A549 (cell line): ENCODE data around the gene GATAD2A. TPM values are rescaled to one million over a fixed set of nuclear protein-coding genes. Genes with fewer than 3 reads are reported as not detected.

Source experiments
- ATAC-seq, 2 experiments: fragments of 200-7000 bp in 1 of 2; fragments of >200 bp in 1 of 2; cut with Nextera tagmentation in 1 of 2; cut with Tn5 transposase in 1 of 2; 3 replicates each; pipeline versions ENCODE4 v1.8.0 to v1.9.1; 2018 to 2020; ENCODE audit warnings: mild to moderate bottlenecking in 1 of 2, moderate library complexity in 1 of 2
- CTCF ChIA-PET: fragments of 300-600 bp; sonication (Branson Sonifier 250); formaldehyde crosslinking; extraction: SDS; loops from one replicate; lab custom pipeline; 2021; ENCODE audit warnings: antibody characterized with exemption, inconsistent platforms; lab: Yijun Ruan, JAX
- POLR2A ChIA-PET: fragments of 350-600 bp; formaldehyde crosslinking; extraction: SDS; loops from one replicate; lab custom pipeline; 2021; ENCODE audit warnings: antibody characterized with exemption, inconsistent platforms; lab: Yijun Ruan, JAX
- DNase-seq, 2 experiments: peaks; one replicate each; pipeline versions ENCODE4 v3.0.0 to v3.0.0-alpha.2; 2011 to 2016; ENCODE audit warnings: low read depth in 1 of 2, low spot score in 1 of 2
- FAIRE-seq: peaks from 2 replicates; lab custom pipeline; 2011; peaks lifted over from hg19 to GRCh38; lab: Jason Lieb, UNC
- H3K27ac ChIP-seq, 2 experiments: fragments of >200 bp; sonication (Bioruptor Twin); formaldehyde crosslinking; 3 replicates each; pipeline ENCODE4 v1.5.1; 2016 to 2017
- H3K4me1 ChIP-seq: fragments of >200 bp; sonication (Bioruptor Twin); formaldehyde crosslinking; 3 replicates; pipeline ENCODE4 v1.6.1; 2016
- H3K4me2 ChIP-seq: fragments of >200 bp; sonication (Bioruptor Twin); formaldehyde crosslinking; 3 replicates; pipeline ENCODE4 v1.6.1; 2016
- H3K4me3 ChIP-seq: fragments of >200 bp; sonication (Bioruptor Twin); formaldehyde crosslinking; 3 replicates; pipeline ENCODE4 v1.5.1; 2016
- H3K9me3 ChIP-seq: fragments of >200 bp; sonication (Bioruptor Twin); formaldehyde crosslinking; 3 replicates; pipeline ENCODE4 v1.6.1; 2016
- CBX2 ChIP-seq: fragments of 200-600 bp; sonication (generic); IDR thresholded peaks from 2 replicates; pipeline ENCODE4 v1.6.1; 2016; ENCODE audit warnings: low read depth, mild to moderate bottlenecking, borderline replicate concordance
- CEBPB ChIP-seq, 2 experiments: fragments of >200 bp in 1 of 2; sonication (Bioruptor Twin) in 1 of 2; formaldehyde crosslinking in 1 of 2; IDR thresholded peaks; 2 replicates each; pipeline ENCODE4 v1.6.1; 2012 to 2016
- CHD2 ChIP-seq: fragments of 150-350 bp; IDR thresholded peaks from 2 replicates; pipeline ENCODE4 v1.6.1; 2014; ENCODE audit warnings: low read length; ENCODE audit not compliant: partially characterized antibody
- EP300 ChIP-seq, 2 experiments: fragments of >200 bp; sonication (Bioruptor Twin); formaldehyde crosslinking; IDR thresholded peaks; 2 replicates in 1 of 2; 3 replicates in 1 of 2; pipeline ENCODE4 v1.6.1; 2016 to 2017
- FOSB ChIP-seq: fragments of 250-450 bp; sonication (Bioruptor Pico); IDR thresholded peaks from 2 replicates; pipeline ENCODE4 v1.5.0; 2020; ENCODE audit warnings: mild to moderate bottlenecking, moderate library complexity
- FOSL2 ChIP-seq, 2 experiments: fragments of 450-650 bp in 1 of 2; fragments of >200 bp in 1 of 2; sonication (Bioruptor Twin) in 1 of 2; formaldehyde crosslinking; IDR thresholded peaks; 2 replicates each; pipeline versions ENCODE4 v1.5.0 to v1.6.1; 2016 to 2020; ENCODE audit warnings: mild to moderate bottlenecking in 1 of 2, moderate library complexity in 1 of 2
- MAZ ChIP-seq: fragments of 150-350 bp; IDR thresholded peaks from 2 replicates; pipeline ENCODE4 v1.6.1; 2014; ENCODE audit warnings: antibody characterized with exemption, low read depth, low read length, borderline replicate concordance
- NPAS2 ChIP-seq: fragments of 250-450 bp; sonication (Bioruptor Pico); IDR thresholded peaks from 2 replicates; pipeline ENCODE4 v1.8.0; 2022; ENCODE audit warnings: mild to moderate bottlenecking, moderate library complexity, borderline replicate concordance
- RAD21 ChIP-seq, 2 experiments: fragments of >200 bp in 1 of 2; sonication (Bioruptor Twin) in 1 of 2; formaldehyde crosslinking in 1 of 2; IDR thresholded peaks in 1 of 2; conservative IDR thresholded peaks in 1 of 2; 2 replicates in 1 of 2; 3 replicates in 1 of 2; pipeline ENCODE4 v1.6.1; 2012 to 2018; ENCODE audit warnings: inconsistent platforms in 1 of 2
- RFX5 ChIP-seq: fragments of 450-650 bp; IDR thresholded peaks from 2 replicates; pipeline ENCODE4 v1.7.1; 2014; ENCODE audit warnings: antibody characterized with exemption, mild to moderate bottlenecking, moderate library complexity
- TP53 ChIP-seq: fragments of 250-450 bp; sonication (Bioruptor Pico); IDR thresholded peaks from 2 replicates; pipeline ENCODE4 v1.5.0; 2021; ENCODE audit warnings: mild to moderate bottlenecking, moderate library complexity
- ZC3H11A ChIP-seq: fragments of 450-650 bp; IDR thresholded peaks from 2 replicates; pipeline ENCODE4 v1.6.1; 2014; ENCODE audit warnings: antibody characterized with exemption, mild to moderate bottlenecking
- ZSCAN20 ChIP-seq: fragments of 250-450 bp; sonication (Bioruptor Pico); IDR thresholded peaks from 2 replicates; pipeline ENCODE4 v1.8.0; 2022; ENCODE audit warnings: mild to moderate bottlenecking, moderate library complexity
- WGBS: methylation state at CpG from one replicate; pipeline ENCODE4 v1.1.6; 2017; ENCODE audit errors: missing lambda C conversion rate; 5-methylcytosine and 5-hydroxymethylcytosine counted together
- polyA plus RNA-seq, 4 experiments: library from polyadenylated mRNA; depleted of rRNA in 3 of 4; stranded (reverse); fragments of >200 nt; fragmentation: RNase III in 1 of 4; extraction: RNeasy Plus Mini Kit Qiagen cat#74134 plus additional on column Dnase treatment in 1 of 4; gene quantifications; 2 replicates in 3 of 4; 3 replicates in 1 of 4; pipeline ENCODE4 v1.2.3, GENCODE V29; 2011 to 2017
- TF ChIP-seq, protein P1 (sequence below): fragments of >200 bp; sonication (Bioruptor Twin); formaldehyde crosslinking; IDR thresholded peaks from 3 replicates; pipeline ENCODE4 v1.5.1; 2016
- TF ChIP-seq, protein P2 (sequence below): fragments of 450-650 bp; IDR thresholded peaks from 2 replicates; pipeline ENCODE4 v1.6.1; 2014; ENCODE audit warnings: antibody characterized with exemption

GATAD2A gene
- polyA plus RNA-seq, 2 of the 4 experiments (the other 2 are of a cell fraction), result 25.2 to 28.9 TPM

DNA sequence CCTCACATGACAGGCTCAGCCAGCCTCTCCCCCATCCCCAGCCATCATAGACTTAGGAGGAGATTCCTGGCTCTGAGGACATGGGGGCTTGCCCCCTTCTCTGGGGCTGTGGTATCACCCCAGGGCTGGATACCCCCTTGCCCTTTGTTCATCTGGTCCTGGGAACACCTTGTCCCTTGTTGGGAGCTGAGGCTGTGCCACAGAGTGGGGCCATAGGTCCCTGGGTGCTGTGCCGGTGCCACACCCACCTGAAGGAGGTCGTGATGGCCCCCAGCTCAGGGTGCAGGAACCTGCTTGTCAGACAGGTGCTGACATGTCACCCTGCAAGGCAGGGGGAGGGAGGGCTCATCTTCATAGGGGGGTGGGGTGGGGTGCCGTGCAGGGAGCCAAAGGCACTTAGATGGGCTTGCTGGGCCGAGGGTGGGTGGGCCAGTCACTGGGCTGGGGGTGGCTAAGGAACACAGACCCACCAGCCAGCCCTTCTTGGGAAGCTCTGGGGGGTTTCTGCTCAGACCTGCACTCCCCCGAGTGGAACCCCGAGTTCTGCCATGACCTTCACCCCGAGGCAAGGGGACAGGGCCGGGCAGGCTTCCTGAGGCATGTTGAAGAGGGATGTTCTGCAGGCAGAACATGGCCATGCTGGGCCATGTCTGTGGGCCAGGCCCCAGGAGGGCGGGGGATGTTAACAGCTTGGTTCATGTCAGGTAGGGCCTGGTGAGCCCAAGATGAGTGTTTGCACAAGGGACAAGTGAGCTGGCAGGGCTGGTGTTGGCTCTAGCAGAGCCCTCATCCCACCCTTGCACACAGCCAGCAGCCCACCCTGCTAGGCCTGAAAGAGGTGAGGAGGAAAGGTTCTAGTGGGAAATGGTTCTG, 81.8 kb downstream of the GATAD2A start:
- no CpG with 5 or more reads among the region's 9 CpGs for WGBS
- DNase-seq, result no peak
- no peak overlapping the region for H3K27ac ChIP-seq
- ChIA-PET POLR2A (no interaction called here), CTCF (interaction anchor here (0.9 to 1.5 kb wide), 3 partner anchors 9 to 121 kb away, joined by 3 to 6 read pairs (median 4); no protein-coding TSS in a partner anchor)
- ATAC-seq, result no peak
- TF ChIP-seq ZSCAN20 (CRISPR knock-in tag) (no peak), RAD21 (conservative IDR thresholded peaks at IDR 0.05 in 1 of 2, IDR thresholded peaks at IDR 0.05 in 1 of 2) (no peak), CHD2 (no peak), NPAS2 (CRISPR knock-in tag) (no peak)
- no peak overlapping the region for H3K4me2 ChIP-seq
- no peak for FAIRE-seq
- peaks cover 20% of the 10 kb centered on the region; the same call in 2 of the 3 replicates for H3K4me1 ChIP-seq
- no peaks in the 10 kb centered on the region for H3K9me3 ChIP-seq
- H3K4me3 ChIP-seq, result no peak overlapping the region

DNA sequence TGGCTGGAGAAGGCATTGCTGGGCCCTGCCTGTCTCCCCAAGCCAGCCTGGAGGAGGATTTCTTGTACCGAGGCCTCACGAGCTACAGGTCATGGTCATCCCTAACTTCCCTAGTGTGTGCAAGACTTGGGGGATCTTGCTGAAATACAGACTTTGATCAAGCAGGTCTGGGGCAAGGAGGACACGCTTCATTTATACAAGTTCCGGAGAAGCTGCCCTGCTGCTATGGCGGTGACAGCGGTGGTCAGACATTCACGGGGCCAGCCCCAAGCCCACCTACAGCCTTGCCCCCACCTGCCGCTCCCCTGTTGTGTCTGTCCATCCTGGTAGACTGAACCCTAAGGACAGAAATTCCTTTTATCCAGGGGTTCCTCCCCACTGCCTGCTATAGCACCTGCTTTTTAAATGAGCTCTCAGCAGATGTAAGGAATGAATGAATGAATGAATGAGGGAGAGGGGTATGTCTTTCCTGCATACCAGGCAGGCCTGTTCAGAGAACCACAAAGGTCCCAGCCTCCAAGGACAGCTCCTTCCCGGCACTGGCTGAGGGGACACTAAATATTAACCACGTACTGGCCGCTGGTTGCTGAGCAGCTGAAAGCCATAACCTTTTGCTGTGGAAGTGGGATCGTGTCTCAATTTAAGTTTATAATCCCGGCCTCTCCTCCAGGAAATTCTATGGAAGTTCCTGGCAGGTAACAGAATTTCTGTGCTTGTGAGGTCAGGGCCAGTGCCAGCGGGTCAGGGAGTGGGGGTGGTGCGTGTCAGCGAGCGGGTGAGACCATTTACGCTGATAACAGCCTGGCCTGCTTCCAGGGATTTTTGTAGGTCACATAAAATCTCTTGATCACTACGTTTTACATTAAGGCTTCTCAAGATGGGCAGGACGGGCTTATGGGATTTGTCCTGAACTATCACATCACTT, 82.7 kb downstream of the GATAD2A start:
- ChIA-PET CTCF (interaction anchor here (0.7 to 3.2 kb wide), 5 partner anchors 12 to 126 kb away, joined by 3 to 18 read pairs (median 6); no protein-coding TSS in a partner anchor), POLR2A (no interaction called here)
- FAIRE-seq, result no peak
- no peak for DNase-seq
- Histone ChIP-seq H3K27ac (peak overlapping the region in 1 of 2 experiments; percentile 72; a peak in 1 of 6 replicates), H3K4me2 (no peak overlapping the region), H3K4me1 (peaks cover 20% of the 10 kb centered on the region; the same call in 2 of the 3 replicates), H3K9me3 (no peaks in the 10 kb centered on the region), H3K4me3 (no peak overlapping the region)
- 50% methylated on average over 13 of the region's 20 CpGs for WGBS
- no peak for TF ChIP-seq TP53 (CRISPR knock-in tag)
- no peak for TF ChIP-seq EP300 (IDR thresholded peaks at IDR 0.05)
- no peak for TF ChIP-seq RAD21 (conservative IDR thresholded peaks at IDR 0.05 in 1 of 2, IDR thresholded peaks at IDR 0.05 in 1 of 2)
- TF ChIP-seq MAZ, result no peak
- TF ChIP-seq ZC3H11A, result no peak
- TF ChIP-seq FOSB (CRISPR knock-in tag), result no peak
- TF ChIP-seq, protein P1, sequence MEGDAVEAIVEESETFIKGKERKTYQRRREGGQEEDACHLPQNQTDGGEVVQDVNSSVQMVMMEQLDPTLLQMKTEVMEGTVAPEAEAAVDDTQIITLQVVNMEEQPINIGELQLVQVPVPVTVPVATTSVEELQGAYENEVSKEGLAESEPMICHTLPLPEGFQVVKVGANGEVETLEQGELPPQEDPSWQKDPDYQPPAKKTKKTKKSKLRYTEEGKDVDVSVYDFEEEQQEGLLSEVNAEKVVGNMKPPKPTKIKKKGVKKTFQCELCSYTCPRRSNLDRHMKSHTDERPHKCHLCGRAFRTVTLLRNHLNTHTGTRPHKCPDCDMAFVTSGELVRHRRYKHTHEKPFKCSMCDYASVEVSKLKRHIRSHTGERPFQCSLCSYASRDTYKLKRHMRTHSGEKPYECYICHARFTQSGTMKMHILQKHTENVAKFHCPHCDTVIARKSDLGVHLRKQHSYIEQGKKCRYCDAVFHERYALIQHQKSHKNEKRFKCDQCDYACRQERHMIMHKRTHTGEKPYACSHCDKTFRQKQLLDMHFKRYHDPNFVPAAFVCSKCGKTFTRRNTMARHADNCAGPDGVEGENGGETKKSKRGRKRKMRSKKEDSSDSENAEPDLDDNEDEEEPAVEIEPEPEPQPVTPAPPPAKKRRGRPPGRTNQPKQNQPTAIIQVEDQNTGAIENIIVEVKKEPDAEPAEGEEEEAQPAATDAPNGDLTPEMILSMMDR, result no peak
- no peak for TF ChIP-seq CEBPB (IDR thresholded peaks at IDR 0.05)
- TF ChIP-seq CBX2, result no peak
- ATAC-seq, result no peak

DNA sequence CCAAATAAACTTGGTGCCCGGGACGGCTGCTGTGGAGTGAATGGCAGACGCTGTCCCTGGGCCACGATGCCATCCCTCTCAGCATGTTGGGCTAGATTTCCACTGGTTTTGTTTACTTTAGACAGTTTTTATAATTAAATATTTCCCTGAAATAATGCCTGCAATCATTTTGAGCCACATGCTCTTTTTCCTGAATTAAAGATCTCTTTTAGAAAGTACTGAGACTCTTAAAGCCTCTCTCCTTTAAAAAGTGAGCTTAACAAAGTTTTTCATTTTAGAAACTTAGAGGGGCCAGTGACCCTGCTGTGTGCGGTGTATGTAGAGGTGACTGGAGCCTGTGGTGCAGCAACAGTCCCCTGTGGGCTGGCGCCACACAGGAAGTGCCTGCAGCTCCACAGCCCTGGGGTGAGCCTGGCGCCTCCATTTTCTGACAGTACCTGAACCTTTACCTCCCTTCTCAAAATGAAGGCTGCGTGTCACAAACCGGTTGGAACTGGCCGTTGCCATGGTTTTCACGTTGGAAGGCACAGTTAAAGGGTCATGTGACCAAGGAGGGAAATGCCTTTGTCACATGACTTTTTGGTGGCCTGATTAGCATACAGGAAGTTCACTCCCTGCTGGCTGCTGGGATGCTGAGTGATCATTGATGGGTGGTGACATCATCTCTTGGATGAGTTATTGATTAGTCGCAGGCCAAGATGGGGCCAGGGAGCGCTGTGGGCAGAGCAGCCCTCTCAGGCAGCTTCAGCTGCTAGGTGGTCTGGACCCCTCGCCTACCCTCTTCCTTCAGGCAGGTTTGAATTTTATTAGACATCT, 83.6 kb downstream of the GATAD2A start:
- WGBS, result 71% methylated on average over 14 of the region's 14 CpGs
- no peak for FAIRE-seq

More for the DNA sequence above, 83.6 kb downstream of the GATAD2A start:
- H3K9me3 ChIP-seq, result no peaks in the 10 kb centered on the region
- POLR2A ChIA-PET, result interaction anchor here (1.8 kb wide), 1 partner anchor 104 kb away, joined by 8 read pairs; no protein-coding TSS in a partner anchor
- TF ChIP-seq RFX5 (no peak), FOSL2 (IDR thresholded peaks at IDR 0.05) (no peak), FOSL2 (CRISPR knock-in tag; IDR thresholded peaks at IDR 0.05) (peak; percentile 20; the same call in 1 of the 2 replicates)
- TF ChIP-seq, protein P2, sequence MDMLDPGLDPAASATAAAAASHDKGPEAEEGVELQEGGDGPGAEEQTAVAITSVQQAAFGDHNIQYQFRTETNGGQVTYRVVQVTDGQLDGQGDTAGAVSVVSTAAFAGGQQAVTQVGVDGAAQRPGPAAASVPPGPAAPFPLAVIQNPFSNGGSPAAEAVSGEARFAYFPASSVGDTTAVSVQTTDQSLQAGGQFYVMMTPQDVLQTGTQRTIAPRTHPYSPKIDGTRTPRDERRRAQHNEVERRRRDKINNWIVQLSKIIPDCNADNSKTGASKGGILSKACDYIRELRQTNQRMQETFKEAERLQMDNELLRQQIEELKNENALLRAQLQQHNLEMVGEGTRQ, result peak; percentile 96
- TF ChIP-seq, all 56 proteins: peak for 2
- Histone ChIP-seq H3K4me3 (no peak overlapping the region), H3K27ac (peak overlapping the region; percentile 30 to 72; a peak in 4 of 6 replicates), H3K4me2 (peak overlapping the region; percentile 32; the same call in 2 of the 3 replicates), H3K4me1 (peaks cover 20% of the 10 kb centered on the region; the same call in 2 of the 3 replicates)
- DNase-seq, result peak; percentile 38 to 69
- CTCF ChIA-PET, result interaction anchor here (0.7 to 4.9 kb wide), 16 partner anchors 8 to 342 kb away, joined by 3 to 53 read pairs (median 6); no protein-coding TSS in a partner anchor
- peak; percentile 35 to 44; a peak in 5 of 6 replicates for ATAC-seq
